GM12865 (cell line): ENCODE data around the gene MRTFB.

Source experiments
- DNase-seq: peaks from one replicate; pipeline ENCODE4 v3.0.0; 2010; ENCODE audit warnings: low read depth
- H3K4me3 ChIP-seq: 2 replicates; pipeline ENCODE4 v1.5.1; 2011; ENCODE audit warnings: mild to moderate bottlenecking, low read depth, low read length, control low read depth
- TF ChIP-seq, protein P1 (sequence below): IDR thresholded peaks from 2 replicates; pipeline ENCODE4 v1.5.1; 2011; ENCODE audit warnings: low read length, control low read depth, low read depth, inconsistent platforms; ENCODE audit not compliant: insufficient read depth; ENCODE audit errors: missing control alignments

Gene MRTFB

DNA sequence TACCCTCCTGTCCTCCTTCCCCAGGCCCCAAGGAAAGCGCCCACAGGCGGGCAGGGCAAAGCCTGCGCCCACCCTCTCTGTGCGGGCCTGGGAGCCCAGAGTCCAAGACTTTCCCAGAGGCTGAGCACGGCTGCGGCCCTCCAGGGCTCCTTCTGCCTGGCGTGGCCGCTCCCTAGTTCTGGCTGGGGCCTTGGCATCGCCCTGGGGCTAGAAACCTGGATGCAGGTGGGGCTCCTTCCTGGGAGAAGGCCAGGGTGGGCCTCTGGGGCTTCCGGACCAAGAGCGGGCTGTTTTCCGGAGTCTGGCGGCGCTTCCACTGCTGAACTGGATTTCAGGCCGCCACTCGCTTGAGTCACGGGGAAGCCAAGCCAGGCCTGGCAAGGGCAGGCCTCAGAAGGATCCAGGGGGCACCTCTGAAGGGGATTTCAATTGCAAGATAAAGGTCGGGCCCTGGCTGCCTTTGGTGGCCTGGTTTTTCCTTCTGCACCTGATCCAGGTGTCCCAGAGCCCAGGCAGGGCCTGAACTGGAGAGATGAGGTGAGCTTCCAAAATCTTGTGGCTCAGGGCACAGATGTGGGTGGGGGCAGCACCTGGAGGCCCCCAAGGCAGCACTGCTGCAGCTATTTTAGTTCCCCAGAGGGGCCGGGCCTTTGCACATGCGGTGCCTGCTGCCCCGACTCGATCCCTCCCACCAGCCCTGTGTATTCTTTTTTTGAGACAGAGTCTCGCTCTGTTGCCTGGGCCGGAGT lies 227.4 kb downstream of the MRTFB start:
- no peak for DNase-seq

DNA sequence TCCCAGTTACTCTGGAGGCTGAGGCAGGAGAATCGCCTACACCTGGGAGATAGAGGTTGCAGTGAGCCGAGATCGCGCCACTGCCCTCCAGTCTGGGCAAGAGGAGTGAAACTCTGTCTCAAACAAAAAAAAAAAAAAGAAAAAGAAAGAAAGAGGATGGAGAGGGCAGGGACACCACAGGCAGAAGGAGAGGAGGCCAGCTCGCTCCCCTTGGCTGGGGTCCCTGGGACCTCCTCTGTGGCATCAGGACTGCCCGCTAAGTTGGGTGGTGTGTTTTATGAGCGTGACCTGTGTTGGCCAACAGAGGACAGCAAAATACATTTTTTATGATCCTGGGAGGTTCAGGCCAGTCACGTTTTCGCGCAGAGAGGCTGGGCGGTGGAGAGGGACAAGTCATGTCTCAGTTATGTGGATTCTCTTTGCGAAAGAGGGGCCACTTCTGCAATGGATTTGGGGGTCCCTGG lies 229.6 kb downstream of the MRTFB start:
- DNase-seq: peak; percentile 88
- H3K4me3 ChIP-seq: no peak overlapping the region; the same call in 1 of the 2 replicates
- TF ChIP-seq, protein P1, sequence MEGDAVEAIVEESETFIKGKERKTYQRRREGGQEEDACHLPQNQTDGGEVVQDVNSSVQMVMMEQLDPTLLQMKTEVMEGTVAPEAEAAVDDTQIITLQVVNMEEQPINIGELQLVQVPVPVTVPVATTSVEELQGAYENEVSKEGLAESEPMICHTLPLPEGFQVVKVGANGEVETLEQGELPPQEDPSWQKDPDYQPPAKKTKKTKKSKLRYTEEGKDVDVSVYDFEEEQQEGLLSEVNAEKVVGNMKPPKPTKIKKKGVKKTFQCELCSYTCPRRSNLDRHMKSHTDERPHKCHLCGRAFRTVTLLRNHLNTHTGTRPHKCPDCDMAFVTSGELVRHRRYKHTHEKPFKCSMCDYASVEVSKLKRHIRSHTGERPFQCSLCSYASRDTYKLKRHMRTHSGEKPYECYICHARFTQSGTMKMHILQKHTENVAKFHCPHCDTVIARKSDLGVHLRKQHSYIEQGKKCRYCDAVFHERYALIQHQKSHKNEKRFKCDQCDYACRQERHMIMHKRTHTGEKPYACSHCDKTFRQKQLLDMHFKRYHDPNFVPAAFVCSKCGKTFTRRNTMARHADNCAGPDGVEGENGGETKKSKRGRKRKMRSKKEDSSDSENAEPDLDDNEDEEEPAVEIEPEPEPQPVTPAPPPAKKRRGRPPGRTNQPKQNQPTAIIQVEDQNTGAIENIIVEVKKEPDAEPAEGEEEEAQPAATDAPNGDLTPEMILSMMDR: peak; percentile 71

More for the DNA sequence above, 227.4 kb downstream of the MRTFB start:
- H3K4me3 ChIP-seq: no peak overlapping the region
- TF ChIP-seq, protein P1: no peak

DNA sequence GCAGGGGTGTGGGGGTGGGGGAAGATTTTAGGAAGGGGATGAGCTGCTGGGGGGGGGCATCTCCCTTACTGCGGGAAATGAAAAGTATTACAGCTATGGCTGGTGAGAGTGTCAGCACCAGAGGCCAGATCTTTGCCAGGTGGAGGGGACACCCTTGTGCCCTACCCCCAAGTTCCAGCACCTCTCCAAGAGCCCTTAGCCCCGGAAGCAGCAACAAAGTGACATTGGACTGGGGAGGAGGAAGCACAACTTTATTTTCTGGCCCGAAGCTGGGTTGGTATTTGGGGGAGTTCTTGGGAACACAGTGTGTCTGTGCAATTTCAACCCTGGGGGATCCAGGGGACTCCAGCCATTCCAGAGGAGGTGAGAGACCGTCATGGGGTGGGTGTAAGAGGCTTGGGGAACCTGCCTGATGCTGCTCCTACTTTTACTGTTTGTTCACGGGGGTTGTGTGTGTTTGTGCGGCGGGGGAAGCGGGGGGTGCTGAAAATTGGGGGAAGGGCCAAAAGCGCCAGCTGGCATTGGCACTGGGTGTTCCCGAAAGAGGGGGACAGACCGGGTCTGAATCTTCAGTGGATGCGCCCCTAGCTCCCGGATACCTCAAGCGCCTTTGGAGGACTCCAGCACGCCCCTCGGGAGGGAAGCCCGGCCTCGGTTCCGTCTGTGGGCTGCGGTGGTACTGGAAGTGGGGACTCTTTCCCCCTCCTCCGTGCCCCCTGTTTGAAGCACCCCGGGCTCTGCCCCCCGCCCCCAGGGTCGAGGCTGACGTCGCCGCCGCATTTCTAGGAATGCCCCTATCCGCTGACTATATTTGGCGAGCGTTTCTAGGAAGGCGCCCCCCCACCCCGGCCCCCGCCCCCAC lies 230.3 kb downstream of the MRTFB start:
- peak overlapping the region; percentile 85 for H3K4me3 ChIP-seq
- peak; percentile 57 for DNase-seq
- TF ChIP-seq, protein P1: no peak

DNA sequence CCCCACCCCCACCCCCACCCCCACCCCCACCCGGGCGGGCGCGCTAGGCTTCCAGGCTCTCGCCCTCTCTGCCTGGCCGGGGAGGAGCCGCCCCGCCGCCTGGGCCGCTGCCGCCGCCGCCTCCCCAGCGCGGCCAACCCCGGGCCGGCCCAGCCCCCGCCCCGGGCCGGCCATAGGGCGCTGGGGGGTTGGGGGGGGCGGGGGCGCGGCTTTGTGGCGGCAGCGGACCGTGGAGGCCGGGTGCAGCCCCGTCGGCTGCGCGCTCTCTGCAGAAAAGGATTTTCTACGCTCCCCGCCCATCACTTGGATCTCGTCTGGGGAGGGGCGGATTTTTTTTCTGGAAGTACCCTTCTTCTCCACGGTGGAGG lies 230.9 kb downstream of the MRTFB start:
- H3K4me3 ChIP-seq: peak overlapping the region; percentile 91
- DNase-seq: peak; percentile 91
- TF ChIP-seq, protein P1: no peak

DNA sequence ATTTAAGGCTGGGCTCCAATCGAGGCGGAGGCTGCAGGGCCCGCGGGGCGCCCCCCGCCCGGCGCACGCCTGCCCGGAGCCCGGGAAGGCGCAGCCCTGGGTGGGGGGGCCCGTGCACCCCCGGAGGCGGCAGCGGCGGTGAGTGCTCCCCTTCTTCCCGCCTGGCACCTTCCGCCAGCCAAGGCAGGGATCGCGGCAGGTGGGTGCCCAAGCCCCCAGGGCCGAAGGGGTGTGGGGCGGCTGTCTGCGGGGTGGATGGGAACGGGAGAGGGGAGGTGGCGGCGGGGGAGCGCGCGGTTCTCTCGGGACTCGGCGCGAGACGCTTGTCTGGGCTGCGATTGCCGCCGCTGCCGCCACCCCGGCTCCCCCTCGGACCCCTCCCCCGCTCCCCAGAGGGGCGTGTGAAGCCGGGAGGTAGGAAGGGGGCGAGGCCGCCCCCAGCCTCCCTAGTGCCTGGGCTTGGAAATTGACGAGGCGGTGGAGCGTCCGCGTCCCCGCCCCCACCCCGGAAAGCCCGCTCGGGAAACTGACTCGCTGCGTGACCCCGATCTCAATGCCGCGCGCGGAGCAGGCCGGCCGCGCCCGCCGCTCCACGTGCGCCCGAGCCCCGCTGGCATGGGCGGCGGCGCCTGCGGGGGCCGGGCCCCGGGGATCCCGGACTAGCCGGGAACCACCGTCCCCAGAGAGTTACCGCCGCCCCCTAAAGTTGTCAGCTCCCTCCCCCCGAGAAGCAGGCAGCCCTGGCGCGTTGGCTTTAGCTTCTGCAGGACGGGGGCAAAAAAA lies 231.5 kb downstream of the MRTFB start:
- peak overlapping the region; percentile 91 for H3K4me3 ChIP-seq
- DNase-seq: peak; percentile 49
- TF ChIP-seq, protein P1: no peak

DNA sequence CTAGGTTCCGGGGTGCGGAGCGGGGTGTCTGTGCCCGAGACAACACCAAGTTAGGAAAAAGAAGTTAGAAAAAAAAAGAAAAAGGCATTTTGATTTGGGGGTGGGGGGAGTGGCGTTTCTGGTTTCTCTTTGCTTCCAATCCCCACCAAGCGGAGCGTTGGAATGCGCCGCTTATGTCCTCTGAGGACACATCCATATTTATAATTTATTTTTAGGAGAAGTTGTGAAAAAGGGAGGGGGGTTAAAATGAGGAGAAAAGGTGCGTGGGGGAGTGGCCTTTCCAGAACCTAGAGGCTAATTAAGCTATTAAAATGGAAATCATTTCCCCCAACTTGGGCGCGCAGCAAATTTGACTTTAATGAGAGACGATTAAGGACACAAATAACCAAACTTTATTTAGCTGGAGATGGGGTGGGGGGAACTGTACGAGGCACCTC lies 232.1 kb downstream of the MRTFB start:
- H3K4me3 ChIP-seq: peak overlapping the region; percentile 91
- no peak for DNase-seq
- TF ChIP-seq, protein P1: no peak
